Smooth muscle cell (in vitro differentiated cells): Measurements from ENCODE around the gene ABT1. TPM values are rescaled to one million over a fixed set of nuclear protein-coding genes. Genes with fewer than 3 reads are reported as not detected.

Experiments used
- polyA plus RNA-seq: library from polyadenylated mRNA; unstranded; fragments of >200 nt; fragmentation: Nextera tagmentation; extraction: Ambion mirVana; gene quantifications from 2 replicates; pipeline ENCODE4 v1.2.1, GENCODE V29; 2016
- total RNA-seq: library from RNA; depleted of rRNA; stranded (reverse); fragments of >200 nt; gene quantifications from 2 replicates; pipeline ENCODE4 v1.2.3, GENCODE V29; 2014

Gene ABT1
- total and polyA plus RNA-seq, 2 experiments from 2014 or later: 22.8 to 34.9 TPM

Other genes with a start within 250 kb of the ABT1 start
- gene BTN3A2, start 231.8 kb upstream of the ABT1 start, total RNA-seq: 5.1 and 19.7 TPM in 2 replicates
- 7.6 and 13.3 TPM in 2 replicates for gene BTN3A2, start 231.8 kb upstream of the ABT1 start, polyA plus RNA-seq
- 11.1 and 12.1 TPM in 2 replicates for gene BTN2A2, start 213.8 kb upstream of the ABT1 start, total RNA-seq
- gene BTN2A2, start 213.8 kb upstream of the ABT1 start, polyA plus RNA-seq: 6.3 and 12.1 TPM in 2 replicates
- gene BTN3A1, start 194.7 kb upstream of the ABT1 start, total RNA-seq: 19.1 and 33.3 TPM in 2 replicates
- gene BTN3A1, start 194.7 kb upstream of the ABT1 start, polyA plus RNA-seq: 9.2 and 13.5 TPM in 2 replicates
- 1.8 and 3.5 TPM in 2 replicates for gene BTN3A3, start 156.4 kb upstream of the ABT1 start, total RNA-seq
- gene BTN3A3, start 156.4 kb upstream of the ABT1 start, polyA plus RNA-seq: 1.5 and 2.9 TPM in 2 replicates
- gene BTN2A1, start 139.0 kb upstream of the ABT1 start, total RNA-seq: 27.2 and 40.5 TPM in 2 replicates
- gene BTN2A1, start 139.0 kb upstream of the ABT1 start, polyA plus RNA-seq: 31.1 and 36.3 TPM in 2 replicates
- 0.27 TPM in 1 of 2 replicates, not detected in the other for gene BTN1A1, start 96.7 kb upstream of the ABT1 start, total RNA-seq
- not detected in 2 replicates for gene BTN1A1, start 96.7 kb upstream of the ABT1 start, polyA plus RNA-seq
- 53.6 and 75.0 TPM in 2 replicates for gene HMGN4, start 58.6 kb upstream of the ABT1 start, total RNA-seq
- gene HMGN4, start 58.6 kb upstream of the ABT1 start, polyA plus RNA-seq: 38.2 and 39.4 TPM in 2 replicates
- gene ZNF322, start 62.8 kb downstream of the ABT1 start, total RNA-seq: 23.3 and 23.9 TPM in 2 replicates
- 13.7 and 16.7 TPM in 2 replicates for gene ZNF322, start 62.8 kb downstream of the ABT1 start, polyA plus RNA-seq